ENCODE measurements around the gene CTRB1.
"Not testable (repeated sequence)": the region's sequence is repeated elsewhere in the genome, so short reads cannot be mapped to it uniquely, and the experiment has no call there.

The CTRB1 gene

DNA sequence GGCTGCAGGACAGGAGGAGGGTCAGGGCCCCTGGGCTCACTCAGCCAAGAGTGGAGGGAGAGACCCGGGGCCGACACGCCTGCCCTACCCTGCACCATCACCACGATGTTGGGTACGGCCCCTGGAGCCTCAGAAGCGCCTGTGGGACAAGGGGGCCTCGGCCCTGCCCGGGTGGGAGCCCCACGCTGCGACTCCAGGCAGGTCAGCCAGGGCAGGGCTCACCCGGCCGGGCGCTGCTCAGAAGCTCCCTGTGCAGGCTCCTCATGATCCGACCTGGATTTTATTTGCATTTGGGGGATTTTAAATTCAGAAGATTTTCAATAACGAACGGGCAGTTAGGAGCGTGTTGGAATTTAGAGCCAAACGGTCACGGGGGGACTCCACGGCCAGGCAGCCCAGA, 13.9 kb upstream of the CTRB1 start:
- DNase-seq: not testable (repeated sequence)

GRCh38 chr16:75205438-75205837, 13.3 kb upstream of the CTRB1 start:
- DNase-seq: not testable (repeated sequence)

DNA sequence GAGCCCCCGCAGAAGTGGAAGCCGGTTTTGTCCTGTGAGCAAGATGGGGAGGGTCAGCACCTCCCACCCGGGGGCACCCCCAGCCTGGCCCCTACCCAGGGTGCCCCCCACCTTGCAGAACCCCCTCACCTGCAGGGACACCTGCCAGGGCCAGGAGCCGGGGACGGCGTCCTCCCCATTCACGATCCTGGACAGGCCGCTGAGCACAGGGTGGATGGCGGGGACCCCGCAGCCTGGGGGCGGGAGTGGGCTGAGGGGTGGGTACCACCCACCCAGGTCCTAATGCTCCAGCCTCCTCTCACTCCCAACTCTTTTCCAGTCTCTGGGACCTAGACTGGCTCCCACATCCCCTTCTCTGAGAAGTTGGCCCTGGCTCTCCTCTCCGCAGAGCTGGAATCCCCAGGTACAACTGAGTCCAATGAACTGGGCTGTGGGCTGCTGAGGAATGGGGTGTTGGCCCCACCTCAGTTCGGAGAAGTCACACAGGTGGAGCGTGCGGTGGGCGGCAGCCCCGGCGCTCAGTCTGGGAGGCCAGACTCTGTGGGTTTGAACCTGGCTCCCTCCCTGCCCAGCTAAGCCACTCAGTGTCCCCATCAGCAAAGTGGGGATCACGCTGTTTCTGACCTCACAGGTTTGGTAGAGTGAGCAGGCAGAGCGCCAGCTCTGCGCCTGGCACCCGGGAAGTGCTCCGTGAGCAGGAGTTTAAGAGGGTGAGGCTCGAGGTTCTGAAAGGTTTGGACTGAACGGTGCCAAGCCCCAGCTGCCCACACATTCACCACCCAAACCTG, 12.6 kb upstream of the CTRB1 start:
- peak; percentile 23 for DNase-seq

DNA sequence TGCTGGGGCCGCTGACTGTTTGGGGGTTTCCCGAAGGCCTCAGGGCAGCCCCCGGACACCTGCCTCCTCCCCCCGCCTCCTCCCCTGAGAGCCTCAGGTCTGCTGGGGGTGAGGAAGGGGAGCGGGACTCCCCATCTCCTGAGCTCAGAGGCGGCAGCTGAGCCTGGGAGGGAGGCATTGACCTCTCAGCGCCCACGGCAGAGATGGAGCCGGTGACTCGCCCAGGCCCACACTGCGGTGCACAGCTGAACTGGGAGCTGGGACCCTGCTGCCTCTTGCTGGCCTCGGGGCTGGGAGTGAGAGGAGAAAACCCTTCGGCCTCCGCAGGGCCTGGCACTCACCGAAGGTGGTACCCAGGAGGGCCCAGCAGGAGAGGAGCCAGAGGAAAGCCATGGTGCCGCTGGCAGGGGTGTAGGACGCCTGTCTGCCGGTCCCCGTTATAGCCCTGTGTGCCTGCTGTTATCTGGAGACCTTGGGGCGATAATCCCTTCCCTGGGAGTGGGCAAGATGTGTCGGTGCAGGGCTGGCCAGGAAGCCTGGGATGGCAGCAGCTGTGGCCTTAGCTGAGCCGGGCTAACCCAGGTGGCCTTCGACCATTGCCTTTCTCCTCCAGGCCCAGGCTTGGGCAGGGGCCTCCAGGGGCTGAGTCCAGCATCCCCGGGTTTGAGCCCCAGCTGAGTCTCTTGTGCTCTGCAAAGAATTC, 11.9 kb upstream of the CTRB1 start, which contains the start of gene CTRB2:
TSS of gene CTRB2 (minus strand) at position 413 of the 703 bp plus-strand sequence. CDS start at position 393, 20 bp downstream.
- DNase-seq: no peak

DNA sequence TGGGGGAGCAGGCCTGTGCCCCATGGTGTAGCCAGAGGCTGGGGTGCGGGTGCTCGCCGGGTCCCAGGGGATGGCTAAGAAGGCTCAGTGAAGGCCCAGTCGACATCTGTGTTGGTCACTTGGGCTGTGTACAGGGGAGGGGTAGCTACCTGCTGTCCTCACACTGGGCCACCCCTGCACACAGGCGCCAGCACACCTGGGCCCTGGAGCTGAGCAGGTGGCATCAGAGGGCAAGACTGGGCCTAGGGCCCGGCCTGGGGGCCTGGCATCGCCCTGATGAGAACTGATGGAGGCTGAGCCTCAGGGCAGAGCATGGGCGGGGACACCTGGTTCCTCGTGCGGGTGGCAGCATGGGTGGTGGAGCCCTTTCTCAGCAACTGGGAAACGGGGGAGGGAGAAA, 11.0 kb upstream of the CTRB1 start:
- peak; percentile 74 for DNase-seq

GRCh38 chr16:75208242-75208825, 10.5 kb upstream of the CTRB1 start:
- no peak for DNase-seq

- no peak for DNase-seq
These were observed 9.8 kb upstream of the CTRB1 start for GRCh38 chr16:75208861-75209505.

DNA sequence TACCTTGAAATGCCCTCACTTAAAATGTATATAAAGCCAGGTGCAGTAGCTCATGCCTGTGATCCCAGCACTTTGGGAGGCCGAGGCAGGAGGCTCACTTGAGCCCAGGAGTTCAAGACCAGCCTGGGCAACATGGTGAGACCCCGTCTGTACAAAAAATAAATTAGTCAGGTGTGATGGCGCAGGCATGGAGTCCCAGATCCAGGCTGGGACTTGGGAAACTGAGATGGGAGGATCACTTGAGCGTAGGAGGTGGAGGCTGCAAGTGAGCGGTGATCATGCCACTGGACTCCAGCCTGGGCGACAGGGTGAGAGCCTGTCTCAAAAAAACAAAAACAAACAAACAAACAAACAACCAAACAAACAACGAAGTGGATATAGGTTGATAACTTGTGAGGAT, 9.3 kb upstream of the CTRB1 start:
- DNase-seq: not testable (repeated sequence)

- no peak for DNase-seq
These were observed 8.8 kb upstream of the CTRB1 start for GRCh38 chr16:75209944-75210343.

DNA sequence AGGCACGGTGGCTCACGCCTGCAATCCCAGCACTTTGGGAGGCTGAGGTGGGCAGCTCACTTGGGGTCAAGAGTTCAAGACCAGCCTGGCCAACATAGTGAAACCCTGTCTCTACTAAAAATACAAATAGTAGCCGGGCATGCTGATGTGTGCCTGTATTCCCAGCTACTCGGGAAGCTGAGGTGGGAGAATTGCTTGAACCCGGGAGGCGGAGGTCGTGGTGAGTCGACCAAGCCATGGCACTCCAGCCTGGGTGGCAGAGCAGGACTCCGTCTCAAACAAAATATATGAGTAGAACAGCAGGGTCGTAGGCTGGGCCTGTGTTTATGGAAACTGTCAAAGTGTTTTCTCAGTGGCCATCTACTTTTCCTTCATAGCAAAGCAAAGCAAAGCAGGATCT, 7.5 kb upstream of the CTRB1 start:
- not testable (repeated sequence) for DNase-seq

- DNase-seq: no peak
These were observed 2.7 kb upstream of the CTRB1 start for GRCh38 chr16:75216127-75216526.

- no peak for DNase-seq
These were observed 2.2 kb upstream of the CTRB1 start for GRCh38 chr16:75216576-75216975.

DNA sequence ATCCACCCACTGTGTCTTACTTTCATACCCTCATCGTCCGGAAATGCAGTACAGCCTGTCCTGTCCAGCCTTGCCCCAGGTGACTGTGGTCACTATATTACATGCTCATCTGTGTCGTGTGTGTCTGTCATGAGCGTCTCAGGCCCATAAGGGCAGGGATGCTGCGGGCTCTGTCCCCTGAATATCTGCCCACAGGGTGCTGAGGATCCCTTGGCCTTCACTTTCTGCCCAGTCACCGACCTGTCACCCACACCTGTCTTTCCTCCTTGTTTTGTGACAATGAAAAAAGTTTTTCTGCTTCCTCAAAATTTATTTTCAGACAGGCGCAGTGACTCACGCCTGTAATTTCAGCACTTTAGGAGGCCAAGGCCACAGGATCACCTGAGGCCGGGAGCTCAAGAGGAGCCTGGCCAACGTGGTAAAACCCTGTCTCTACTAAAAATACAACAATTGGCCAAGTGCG, 1.4 kb upstream of the CTRB1 start:
- DNase-seq: no peak

DNA sequence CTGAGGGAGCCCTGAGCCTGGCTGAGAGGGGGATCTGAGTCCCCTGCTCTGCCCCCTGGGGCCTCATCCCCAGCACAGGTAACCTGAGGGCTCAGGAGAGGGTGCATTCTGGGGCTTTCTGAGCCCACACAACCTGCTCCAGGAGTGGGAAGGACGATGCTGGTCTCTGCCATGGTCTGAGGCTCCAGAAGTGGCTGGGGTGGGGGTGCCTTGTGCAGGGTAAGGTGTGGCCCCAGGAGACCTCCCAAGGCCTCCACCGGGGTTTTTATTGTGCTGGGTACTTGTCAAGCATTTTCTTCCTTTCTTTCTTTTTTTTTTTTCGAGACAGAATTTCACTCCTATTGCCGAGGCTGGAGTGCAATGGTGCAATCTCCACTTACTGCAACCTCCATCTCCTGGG, 300 bp downstream of the CTRB1 start:
- DNase-seq: no peak

DNA sequence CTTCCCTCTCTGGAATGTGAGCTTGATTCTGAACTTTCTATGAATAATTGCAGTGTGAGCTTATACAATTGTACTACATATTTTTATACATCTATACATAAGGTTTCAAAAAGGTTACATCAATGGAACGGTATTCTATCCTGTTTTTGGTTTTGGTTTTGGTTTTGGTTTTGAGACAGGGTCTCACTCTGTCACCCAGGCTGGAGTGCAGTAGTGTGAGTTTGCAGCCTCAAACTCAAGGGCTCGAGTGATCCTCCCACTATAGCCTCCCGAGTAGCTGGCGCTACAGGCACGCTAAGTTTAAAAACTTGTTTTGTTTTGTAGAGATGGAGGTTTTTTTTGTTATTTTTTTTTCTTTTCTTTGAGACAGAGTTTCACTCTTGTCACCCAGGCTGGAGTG, 1.1 kb downstream of the CTRB1 start:
- DNase-seq: peak; percentile 56

GRCh38 chr16:75222271-75222783, 3.5 kb downstream of the CTRB1 start:
- no peak for DNase-seq

GRCh38 chr16:75223129-75223528, 4.3 kb downstream of the CTRB1 start:
- not testable (repeated sequence) for DNase-seq

GRCh38 chr16:75224306-75225082, 5.7 kb downstream of the CTRB1 start:
- no peak for DNase-seq

GRCh38 chr16:75225092-75225491, 6.3 kb downstream of the CTRB1 start:
- DNase-seq: no peak

GRCh38 chr16:75225678-75226515, 7.1 kb downstream of the CTRB1 start:
- no peak for DNase-seq
